ENCODE results near the gene PPFIA2. TPM values are rescaled to one million over a fixed set of nuclear protein-coding genes. Genes with fewer than 3 reads are reported as not detected.

The PPFIA2 gene
- total and polyA plus RNA-seq, 10 of the 15 experiments (the other 5 are each of a cell fraction or from before 2014, with no cell fraction given), result 0.06 to 0.39 (median 0.18) TPM; not detected in 6

DNA sequence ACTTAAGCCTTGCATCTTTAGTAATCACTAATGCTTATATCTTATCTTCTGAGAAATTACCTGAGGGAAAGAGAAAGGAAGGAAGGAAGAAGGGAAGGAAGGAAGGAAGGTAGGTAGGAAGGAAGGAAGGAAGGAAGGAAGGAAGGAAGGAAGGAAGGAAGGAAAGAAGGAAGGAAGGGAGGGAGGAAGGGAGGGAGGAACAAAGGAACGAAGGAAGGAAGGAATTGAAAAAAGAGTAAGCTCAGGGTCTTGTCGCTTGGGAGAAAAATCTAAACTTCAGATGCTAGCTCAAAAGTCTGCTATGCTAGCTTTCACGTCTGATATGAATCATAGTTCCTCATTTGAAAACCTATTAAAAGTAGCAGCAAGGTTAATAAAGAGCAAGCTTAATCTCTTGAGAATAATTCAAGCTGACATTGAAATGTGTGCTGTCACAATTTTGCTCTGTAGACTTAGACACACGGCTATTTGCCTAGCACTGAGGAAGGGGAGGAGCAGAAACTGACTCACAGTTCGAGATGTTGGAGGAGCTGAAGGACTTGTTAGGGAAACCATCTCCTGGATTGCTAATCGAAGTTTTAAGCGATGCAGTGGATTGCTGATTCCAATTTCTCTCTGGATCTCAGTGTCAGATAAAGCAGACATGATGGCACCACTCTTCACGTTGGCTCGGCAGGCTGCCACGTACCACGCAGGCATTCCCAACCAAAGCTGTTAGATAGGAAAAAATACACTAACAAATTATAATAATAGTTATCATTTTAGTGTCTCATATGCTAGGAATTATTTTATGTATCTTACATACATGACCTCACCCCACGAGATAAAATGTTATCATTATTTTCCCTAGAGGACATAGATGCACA lies 464.6 kb downstream of the PPFIA2 start:
- Histone ChIP-seq H3K36me3 (ENCODE audit: control insufficient read depth in 2 of 2, insufficient read depth in 2 of 2, low read length in 1 of 2) (no peaks in the 10 kb centered on the region), H3K4me1 (ENCODE audit: control insufficient read depth, insufficient read depth, low read length) (no peaks in the 10 kb centered on the region), H2AFZ (ENCODE audit: control insufficient read depth, low read depth, low read length) (no peak overlapping the region), H3K4me3 (no peak overlapping the region), H3K27me3 (replicated peaks in 1 of 2; ENCODE audit: control insufficient read depth in 2 of 2, insufficient read depth in 2 of 2, low read length in 1 of 2) (no peaks in the 10 kb centered on the region), H3K79me2 (ENCODE audit: control insufficient read depth, insufficient read depth, low read length) (no peaks in the 10 kb centered on the region), H3K4me2 (ENCODE audit: control insufficient read depth, insufficient read depth) (no peak overlapping the region), H3K27ac (ENCODE audit: control insufficient read depth, insufficient read depth) (no peak overlapping the region), H3K9ac (ENCODE audit: control insufficient read depth, insufficient read depth, low read length) (no peak overlapping the region), H3K9me3 (replicated peaks; ENCODE audit: control insufficient read depth, insufficient read depth, low read length) (no peaks in the 10 kb centered on the region), H4K20me1 (ENCODE audit: control insufficient read depth, insufficient read depth) (no peaks in the 10 kb centered on the region)
- no peak for DNase-seq (ENCODE audit: low read depth, low spot score)
- TF ChIP-seq NFYA (IDR thresholded peaks at IDR 0.05; ENCODE audit: borderline replicate concordance, low read depth, low read length), result no peak
- no peak for TF ChIP-seq SUPT20H (IDR thresholded peaks at IDR 0.05; ENCODE audit: borderline replicate concordance, control insufficient read depth, low read depth, low read length)
- no peak for TF ChIP-seq NBN (IDR thresholded peaks at IDR 0.05)
- TF ChIP-seq CBFB (IDR thresholded peaks at IDR 0.05; ENCODE audit: low read depth), result no peak
- TF ChIP-seq BRCA1 (IDR thresholded peaks at IDR 0.05; ENCODE audit: low read depth, low read length), result no peak
- no peak for TF ChIP-seq SUZ12 (IDR thresholded peaks at IDR 0.05; ENCODE audit: unreplicated experiment)
- TF ChIP-seq MEF2B (IDR thresholded peaks at IDR 0.05; ENCODE audit: partially characterized antibody, poor library complexity, severe bottlenecking), result peak; percentile 47
- peak in 1 of 2 experiments; percentile 67; a peak in 1 of 4 replicates for TF ChIP-seq ETV6 (conservative IDR thresholded peaks at IDR 0.05 in 1 of 2, IDR thresholded peaks at IDR 0.05 in 1 of 2; ENCODE audit: borderline replicate concordance in 1 of 2, low read depth in 1 of 2)
- ChIA-PET POLR2A (no interaction called here), RAD21 (ENCODE audit: unreplicated experiment) (no interaction called here), SMC1A (ENCODE audit: uncharacterized antibody, unreplicated experiment) (interaction anchor here (1.1 kb wide), 1 partner anchor 24 kb away, joined by 3 read pairs; no protein-coding TSS in a partner anchor), CTCF (no interaction called here)
- no TSS peak for BruUV-seq (replicated peaks)
- ATAC-seq, result peak; percentile 61
- intact Hi-C loops (cut with micrococcal nuclease; ENCODE audit: unreplicated experiment) (no loop called here), in situ Hi-C loops (cut with MboI) (no loop called here)
- WGBS (ENCODE audit: insufficient coverage, insufficient replicate concordance, low lambda C conversion rate, missing lambda C conversion rate), result 23% methylated on average over 12 of the region's 12 CpGs
- peak; percentile 23 for FAIRE-seq

Measured in GM12878 (cell line).